Psoas muscle (tissue), 8 donors: ENCODE measurements around the gene SPAG17. TPM values are rescaled to one million over a fixed set of nuclear protein-coding genes. Genes with fewer than 3 reads are reported as not detected.

ENCODE experiments used
- ATAC-seq, 4 donors: fragments of 200-7000 bp; cut with Tn5 transposase; one replicate each; pipeline ENCODE4 v1.9.1; 2020; ENCODE audit warnings: moderate library complexity in 3 of 4, mild to moderate bottlenecking in 2 of 4
- DNase-seq, 2 donors: peaks; one replicate each; pipeline ENCODE4 v3.0.0-alpha.2; 2020
- H3K27ac ChIP-seq: fragments of 200-600 bp; one replicate; pipeline ENCODE4 v1.8.0; 2022
- H3K27me3 ChIP-seq, 3 donors: fragments of 200-600 bp in 1 of 3; one replicate each; pipeline versions ENCODE4 v1.6.1 to v1.8.0; 2013 to 2022; ENCODE audit warnings: low read length in 2 of 3, mild to moderate bottlenecking in 2 of 3, moderate library complexity in 1 of 3; ENCODE audit not compliant: insufficient read depth in 3 of 3
- H3K36me3 ChIP-seq, 2 donors: fragments of 200-600 bp in 1 of 2; one replicate each; pipeline versions ENCODE4 v1.6.1 to v1.8.0; 2013 to 2022; ENCODE audit warnings: low read depth in 1 of 2, mild to moderate bottlenecking in 1 of 2, moderate library complexity in 1 of 2; ENCODE audit not compliant: insufficient read depth in 1 of 2
- H3K4me1 ChIP-seq: fragments of 200-600 bp; one replicate; pipeline ENCODE4 v1.8.0; 2022
- H3K4me3 ChIP-seq: fragments of 200-600 bp; one replicate; pipeline ENCODE4 v1.8.0; 2022; ENCODE audit warnings: mild to moderate bottlenecking
- H3K9me3 ChIP-seq: fragments of 200-600 bp; one replicate; pipeline ENCODE4 v1.8.0; 2022
- WGBS, 3 donors: extraction: QIAGEN DNeasy Blood & Tissue Kit; methylation state at CpG; one replicate each; pipeline versions ENCODE4 v1.1.6 to v1.1.7; 2013; 5-methylcytosine and 5-hydroxymethylcytosine counted together
- intact Hi-C, 2 donors: fragments of 100-400 bp; cut with DNase I; formaldehyde crosslinking; loops; one replicate each; pipeline versions ENCODE4 v1.11.0 to v1.14.2; 2022
- polyA plus RNA-seq, 3 donors: library from polyadenylated mRNA; stranded (reverse); fragments of 200-250 nt; gene quantifications; one replicate each; pipeline ENCODE4 v1.2.3, GENCODE V29; 2013
- total RNA-seq, 4 donors: library from RNA; stranded (reverse); fragmentation: NEBNext Ultra II Directional in 2 of 4; extraction: Animal tissue kit (Norgen Biotek cat#: 25700) in 2 of 4; gene quantifications; one replicate each; pipeline versions ENCODE4 v1.2.1 to v1.2.4, GENCODE V29; 2021 to 2023
- TF ChIP-seq, protein P1 (sequence below): fragments of 200-600 bp; IDR thresholded peaks from one replicate; pipeline ENCODE4 v1.8.0; 2022; ENCODE audit warnings: antibody characterized with exemption
- donor health status: healthy with polysubstance abuse.
- donor health status: DM: no; HTN: no; CAD: no; lungs with moderate emphysema.
- donor health status: Bipolar disorder and iron deficiency.
- donor health status: healthy.
- donor health status: DM: yes; HTN: yes; CAD: no.
- donor health status: DM: no; HTN: no; CAD: no.
- donor health status: DM: no; HTN: no; CAD: no.
- donor health status: DM: yes; HTN: yes; CAD: no.

SPAG17 gene
- total and polyA plus RNA-seq, 7 donors = 0.03 to 0.46 (median 0.09) TPM; not detected in 3

- H3K27me3 ChIP-seq = no peaks in the 10 kb centered on the region
- H3K4me3 ChIP-seq = no peak overlapping the region
- no peaks in the 10 kb centered on the region for H3K36me3 ChIP-seq
- DNase-seq (no peak), ATAC-seq (no peak)
- intact Hi-C loops = no loop called here
- TF ChIP-seq, protein P1, sequence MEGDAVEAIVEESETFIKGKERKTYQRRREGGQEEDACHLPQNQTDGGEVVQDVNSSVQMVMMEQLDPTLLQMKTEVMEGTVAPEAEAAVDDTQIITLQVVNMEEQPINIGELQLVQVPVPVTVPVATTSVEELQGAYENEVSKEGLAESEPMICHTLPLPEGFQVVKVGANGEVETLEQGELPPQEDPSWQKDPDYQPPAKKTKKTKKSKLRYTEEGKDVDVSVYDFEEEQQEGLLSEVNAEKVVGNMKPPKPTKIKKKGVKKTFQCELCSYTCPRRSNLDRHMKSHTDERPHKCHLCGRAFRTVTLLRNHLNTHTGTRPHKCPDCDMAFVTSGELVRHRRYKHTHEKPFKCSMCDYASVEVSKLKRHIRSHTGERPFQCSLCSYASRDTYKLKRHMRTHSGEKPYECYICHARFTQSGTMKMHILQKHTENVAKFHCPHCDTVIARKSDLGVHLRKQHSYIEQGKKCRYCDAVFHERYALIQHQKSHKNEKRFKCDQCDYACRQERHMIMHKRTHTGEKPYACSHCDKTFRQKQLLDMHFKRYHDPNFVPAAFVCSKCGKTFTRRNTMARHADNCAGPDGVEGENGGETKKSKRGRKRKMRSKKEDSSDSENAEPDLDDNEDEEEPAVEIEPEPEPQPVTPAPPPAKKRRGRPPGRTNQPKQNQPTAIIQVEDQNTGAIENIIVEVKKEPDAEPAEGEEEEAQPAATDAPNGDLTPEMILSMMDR = no peak
- 67 to 85% (median 77%) methylated on average over 1 of the region's 1 CpG for WGBS, 3 donors
- no peaks in the 10 kb centered on the region for H3K4me1 ChIP-seq
- H3K27ac ChIP-seq = no peak overlapping the region
- no peaks in the 10 kb centered on the region for H3K9me3 ChIP-seq
Observed at GRCh38 chr1:118160806-118161205, 24.2 kb downstream of the SPAG17 start.

DNA sequence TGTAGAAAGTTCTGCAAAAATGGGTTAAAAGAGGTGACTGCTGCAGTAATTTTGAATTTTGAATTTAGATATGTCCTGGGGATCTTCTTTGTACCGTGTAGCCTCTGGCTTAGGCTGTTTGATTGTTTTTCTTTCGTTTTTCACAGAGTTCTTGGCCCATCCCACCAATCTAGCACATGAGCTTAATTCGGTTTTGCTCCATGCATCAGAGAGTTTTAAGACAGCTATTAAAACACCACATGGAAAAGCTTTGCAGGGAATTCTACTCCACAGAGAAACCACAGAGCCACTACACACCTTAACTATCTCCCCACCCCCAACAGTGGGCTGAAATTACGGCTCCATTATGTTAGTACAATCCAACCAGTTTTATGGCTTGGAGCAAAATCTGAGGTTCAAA is 25.5 kb downstream of the SPAG17 start:
- DNase-seq (no peak), ATAC-seq (no peak)
- H3K4me3 ChIP-seq = no peak overlapping the region
- WGBS, 3 donors = 40 to 61% (median 46%) methylated on average over 4 of the region's 4 CpGs
- H3K9me3 ChIP-seq = no peaks in the 10 kb centered on the region
- H3K27ac ChIP-seq = no peak overlapping the region
- TF ChIP-seq, protein P1 = no peak
- no peaks in the 10 kb centered on the region for H3K27me3 ChIP-seq
- intact Hi-C loops = loop anchor here in 1 of 2 donors (10.0 kb wide), 1 partner anchor 345 kb away; no protein-coding TSS in a partner anchor
- no peaks in the 10 kb centered on the region for H3K4me1 ChIP-seq
- H3K36me3 ChIP-seq = no peaks in the 10 kb centered on the region

GRCh38 chr1:118158924-118159323 is 26.1 kb downstream of the SPAG17 start:
- Histone ChIP-seq H3K27me3 (no peaks in the 10 kb centered on the region), H3K4me1 (no peaks in the 10 kb centered on the region), H3K36me3 (no peaks in the 10 kb centered on the region), H3K27ac (no peak overlapping the region), H3K9me3 (no peaks in the 10 kb centered on the region), H3K4me3 (no peak overlapping the region)
- WGBS, 3 donors = 90 to 98% (median 92%) methylated on average over 1 of the region's 1 CpG
- intact Hi-C loops = loop anchor here in 1 of 2 donors (10.0 kb wide), 1 partner anchor 346 kb away; no protein-coding TSS in a partner anchor
- TF ChIP-seq, protein P1 = no peak
- no peak for ATAC-seq
- DNase-seq = no peak

DNA sequence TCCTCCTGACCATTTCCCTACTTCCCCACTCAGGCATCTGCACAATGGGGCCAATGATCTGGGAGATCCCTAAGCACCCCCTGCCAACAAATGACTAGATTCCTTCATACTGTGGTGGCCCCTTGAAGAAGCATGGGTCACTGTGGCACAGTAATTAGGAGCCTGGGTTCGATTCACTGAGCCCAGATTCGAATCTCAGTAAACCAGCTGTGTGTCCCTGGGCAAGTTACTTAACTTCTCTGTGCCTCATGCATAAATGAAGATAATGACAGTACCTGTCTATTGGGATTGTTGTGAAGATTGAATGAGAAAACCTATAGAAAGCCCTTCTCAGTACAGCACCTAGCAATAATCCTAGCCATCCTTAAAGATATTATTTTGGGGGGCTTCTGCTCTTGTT is 27.5 kb downstream of the SPAG17 start:
- no peaks in the 10 kb centered on the region for H3K27me3 ChIP-seq
- 90 to 93% (median 91%) methylated on average over 2 of the region's 2 CpGs for WGBS, 3 donors
- intact Hi-C loops = loop anchor here in 1 of 2 donors (10.0 kb wide), 1 partner anchor 347 kb away; no protein-coding TSS in a partner anchor
- H3K27ac ChIP-seq = no peak overlapping the region
- no peak overlapping the region for H3K4me3 ChIP-seq
- no peaks in the 10 kb centered on the region for H3K4me1 ChIP-seq
- ATAC-seq = no peak
- TF ChIP-seq, protein P1 = no peak
- H3K9me3 ChIP-seq = no peaks in the 10 kb centered on the region
- no peaks in the 10 kb centered on the region for H3K36me3 ChIP-seq
- DNase-seq = no peak

- H3K4me1 ChIP-seq = no peaks in the 10 kb centered on the region
- no peaks in the 10 kb centered on the region for H3K27me3 ChIP-seq
- no peak overlapping the region for H3K4me3 ChIP-seq
- 89 to 97% (median 93%) methylated on average over 1 of the region's 1 CpG for WGBS, 3 donors
- DNase-seq (no peak), ATAC-seq (no peak)
- no peaks in the 10 kb centered on the region for H3K9me3 ChIP-seq
- H3K36me3 ChIP-seq = no peaks in the 10 kb centered on the region
- no peak overlapping the region for H3K27ac ChIP-seq
- TF ChIP-seq, protein P1 = no peak
- intact Hi-C loops = loop anchor here in 1 of 2 donors (10.0 kb wide), 1 partner anchor 350 kb away; no protein-coding TSS in a partner anchor
Observed at GRCh38 chr1:118155106-118155505, 29.9 kb downstream of the SPAG17 start.
